Neural cell (in vitro differentiated cells): ENCODE measurements around the gene PRSS57. TPM values are rescaled to one million over a fixed set of nuclear protein-coding genes. Genes with fewer than 3 reads are reported as not detected.
A peak's percentile ranks its signal among the peaks of the same experiment; 100 is the strongest.

ENCODE experiments used
- H2AFZ ChIP-seq: fragments of 200-600, 300-800 bp; sonication (generic), shearing (Covaris generic); 2 replicates; pipeline ENCODE4 v1.6.0; 2014; ENCODE audit warnings: low read depth, mild to moderate bottlenecking, antibody characterized with exemption, low read length, moderate library complexity
- H3F3A ChIP-seq: fragments of 200-600 bp; shearing (Covaris generic); 2 replicates; pipeline ENCODE4 v1.6.1; 2016; ENCODE audit warnings: mild to moderate bottlenecking, moderate library complexity, mixed read lengths, antibody characterized with exemption, low read length; ENCODE audit not compliant: insufficient read depth, poor library complexity, severe bottlenecking
- H3K27ac ChIP-seq: fragments of 200-600, 300-800 bp; sonication (generic), shearing (Covaris generic); 2 replicates; pipeline ENCODE4 v1.5.1; 2014; ENCODE audit warnings: mild to moderate bottlenecking, low read length, moderate library complexity
- H3K27me3 ChIP-seq: fragments of 300-800, 200-600 bp; sonication (generic), shearing (Covaris generic); 2 replicates; pipeline ENCODE4 v1.6.0; 2014; ENCODE audit warnings: mild to moderate bottlenecking, low read depth, low read length, moderate library complexity; ENCODE audit not compliant: insufficient read depth
- H3K36me3 ChIP-seq: fragments of 300-800, 200-600 bp; sonication (generic), shearing (Covaris generic); 2 replicates; pipeline ENCODE4 v1.5.1; 2014; ENCODE audit warnings: mild to moderate bottlenecking, antibody characterized with exemption, low read length, moderate library complexity; ENCODE audit not compliant: insufficient read depth
- H3K4me2 ChIP-seq: fragments of 300-800, 200-600 bp; sonication (generic), shearing (Covaris generic); 2 replicates; pipeline ENCODE4 v1.6.0; 2014; ENCODE audit warnings: mild to moderate bottlenecking, low read length
- H3K4me3 ChIP-seq: fragments of 300-800, 200-600 bp; sonication (generic), shearing (Covaris generic); 2 replicates; pipeline ENCODE4 v1.5.1; 2014; ENCODE audit warnings: mild to moderate bottlenecking, low read length, moderate library complexity
- H3K79me2 ChIP-seq: fragments of 200-600 bp; shearing (Covaris generic); replicated peaks from 2 replicates; pipeline ENCODE4 v1.6.0; 2014; ENCODE audit warnings: mild to moderate bottlenecking, low read length, moderate library complexity; ENCODE audit not compliant: insufficient read depth
- H3K9ac ChIP-seq: fragments of 300-800, 200-600 bp; sonication (generic), shearing (Covaris generic); 2 replicates; pipeline ENCODE4 v1.6.1; 2016; ENCODE audit warnings: mild to moderate bottlenecking, low read length, mixed read lengths
- H3K9me2 ChIP-seq: fragments of 200-600 bp; shearing (Covaris generic); 2 replicates; pipeline ENCODE4 v1.6.1; 2016; ENCODE audit warnings: mild to moderate bottlenecking, low read length, mixed read lengths; ENCODE audit not compliant: insufficient read depth
- H3K9me3 ChIP-seq: fragments of 200-600, 300-800 bp; sonication (generic), shearing (Covaris generic); 2 replicates; pipeline ENCODE4 v1.6.1; 2016; ENCODE audit warnings: mild to moderate bottlenecking, mixed run types, low read length, moderate library complexity, mixed read lengths
- H4K20me1 ChIP-seq: fragments of 200-600 bp; shearing (Covaris generic); 2 replicates; pipeline ENCODE4 v1.6.1; 2016; ENCODE audit warnings: mild to moderate bottlenecking, mixed run types; ENCODE audit not compliant: insufficient read depth
- CTCF ChIP-seq: fragments of 450-650 bp; IDR thresholded peaks from 2 replicates; pipeline ENCODE4 v1.5.1; 2014; ENCODE audit warnings: antibody characterized with exemption, mild to moderate bottlenecking, moderate library complexity; ENCODE audit not compliant: poor library complexity, severe bottlenecking
- EP300 ChIP-seq: fragments of 450-650 bp; conservative IDR thresholded peaks from 2 replicates; pipeline ENCODE4 v1.6.1; 2014; ENCODE audit warnings: antibody characterized with exemption, mild to moderate bottlenecking, moderate library complexity; ENCODE audit not compliant: poor library complexity, severe bottlenecking
- EZH2 ChIP-seq: fragments of 200-600, 300-800 bp; shearing (Covaris generic), sonication (generic); IDR thresholded peaks from 2 replicates; pipeline ENCODE4 v1.6.1; 2014; ENCODE audit warnings: antibody characterized with exemption, low read length, borderline replicate concordance, mild to moderate bottlenecking; ENCODE audit not compliant: insufficient read depth, poor library complexity, severe bottlenecking
- MXI1 ChIP-seq: fragments of 450-650 bp; conservative IDR thresholded peaks from 2 replicates; pipeline ENCODE4 v1.6.1; 2014; ENCODE audit warnings: antibody characterized with exemption, mild to moderate bottlenecking; ENCODE audit not compliant: poor library complexity, severe bottlenecking
- POLR2AphosphoS5 ChIP-seq: IDR thresholded peaks from 2 replicates; pipeline ENCODE4 v1.6.1; 2012
- RAD21 ChIP-seq: fragments of 450-650 bp; conservative IDR thresholded peaks from 2 replicates; pipeline ENCODE4 v1.6.1; 2014; ENCODE audit warnings: antibody characterized with exemption, mild to moderate bottlenecking, moderate library complexity
- REST ChIP-seq: IDR thresholded peaks from 2 replicates; pipeline ENCODE4 v1.6.1; 2012; ENCODE audit warnings: borderline replicate concordance
- SMC3 ChIP-seq: fragments of 450-650 bp; conservative IDR thresholded peaks from 2 replicates; pipeline ENCODE4 v1.6.1; 2014; ENCODE audit warnings: antibody characterized with exemption, mild to moderate bottlenecking, moderate library complexity; ENCODE audit not compliant: poor library complexity
- TAF1 ChIP-seq: IDR thresholded peaks from 2 replicates; pipeline ENCODE4 v1.6.1; 2012; ENCODE audit warnings: low read depth
- polyA plus RNA-seq: library from polyadenylated mRNA; depleted of rRNA; stranded (reverse); fragments of >200 nt; gene quantifications from 2 replicates; pipeline ENCODE4 v1.2.3, GENCODE V29; 2014

PRSS57 gene
- polyA plus RNA-seq, 1 donor from 2014 or later: not detected

- Histone ChIP-seq H3K27ac (peak within 1 kb of the TSS; percentile 67), H3K9ac (peak within 1 kb of the TSS; percentile 83), H3K9me2 (no peaks in the 10 kb centered on the region), H3K36me3 (no peaks in the 10 kb centered on the region), H3F3A (no peaks in the 10 kb centered on the region), H3K9me3 (no peaks in the 10 kb centered on the region), H3K79me2 (peaks cover 48% of the 10 kb centered on the region), H3K4me3 (peak within 1 kb of the TSS; percentile 90), H2AFZ (peak within 1 kb of the TSS; percentile 51), H3K27me3 (no peaks in the 10 kb centered on the region), H3K4me2 (peak within 1 kb of the TSS; percentile 62), H4K20me1 (no peaks in the 10 kb centered on the region)
- TF ChIP-seq CTCF (peak; percentile 27), POLR2AphosphoS5 (peak; percentile 66), EP300 (no peak), REST (peak; percentile 37), EZH2 (no peak)
Observed at GRCh38 chr19:708154-709143, 13.2 kb upstream of the PRSS57 start, which contains the start of gene PALM. Gene PALM (plus strand): TSS chr19:708935. CDS start chr19:709147, 212 bp downstream.

GRCh38 chr19:704447-704741 is 9.1 kb upstream of the PRSS57 start:
- peaks cover 10% of the 10 kb centered on the region for H3K79me2 ChIP-seq
- TF ChIP-seq REST (no peak), SMC3 (no peak), EP300 (no peak), CTCF (no peak), POLR2AphosphoS5 (no peak), TAF1 (no peak), RAD21 (no peak), EZH2 (no peak), MXI1 (no peak)
- no peak overlapping the region for H3K9ac ChIP-seq
- H3K9me2 ChIP-seq: no peaks in the 10 kb centered on the region
- no peaks in the 10 kb centered on the region for H3F3A ChIP-seq
- H4K20me1 ChIP-seq: no peaks in the 10 kb centered on the region
- H2AFZ ChIP-seq: no peak overlapping the region
- no peaks in the 10 kb centered on the region for H3K9me3 ChIP-seq
- no peak overlapping the region for H3K4me3 ChIP-seq
- H3K27ac ChIP-seq: no peak overlapping the region
- no peaks in the 10 kb centered on the region for H3K36me3 ChIP-seq
- no peaks in the 10 kb centered on the region for H3K27me3 ChIP-seq
- H3K4me2 ChIP-seq: no peak overlapping the region
